NCI-H526 (cell line): Measurements from ENCODE around the gene TBPL2.
A peak's percentile ranks its signal among the peaks of the same experiment; 100 is the strongest.
"Not testable (repeated sequence)": the region's sequence is repeated elsewhere in the genome, so short reads cannot be mapped to it uniquely, and the experiment has no call there.

ENCODE experiments used
- DNase-seq, 2 experiments: peaks; one replicate each; lab custom pipeline; 2025; lab: John Stamatoyannopoulos, UW

TBPL2 gene

GRCh38 chr14:55440385-55440784 lies at the start of gene TBPL2:
TSS of gene TBPL2 (minus strand) at chr14:55440616. CDS start at chr14:55440449, 167 bp downstream.
- DNase-seq = no peak

DNA sequence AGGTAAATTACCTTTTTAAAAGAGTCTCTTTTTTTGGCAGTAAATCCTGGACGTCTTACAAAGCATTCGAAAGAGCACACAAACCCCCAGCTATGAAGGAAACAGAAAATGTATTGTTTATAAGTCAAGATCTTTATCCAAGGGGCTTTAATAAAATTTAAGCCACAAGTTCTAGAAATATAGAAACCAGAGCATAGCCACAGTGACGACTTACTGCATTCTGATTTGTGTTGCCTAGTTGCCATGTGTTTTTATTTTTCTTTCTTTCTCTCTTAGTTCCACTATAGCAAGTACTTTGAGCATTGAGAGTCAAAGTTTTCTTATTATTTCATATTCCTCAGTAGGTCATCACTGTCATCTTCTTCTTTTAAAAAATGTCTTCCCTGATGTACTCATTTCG lies 47.8 kb upstream of the TBPL2 start:
- no peak for DNase-seq

- no peak for DNase-seq
Measured at GRCh38 chr14:55482936-55483605, 42.7 kb upstream of the TBPL2 start.

- DNase-seq = no peak
Measured at GRCh38 chr14:55481769-55482168, 41.4 kb upstream of the TBPL2 start.

GRCh38 chr14:55477680-55478079 lies 37.3 kb upstream of the TBPL2 start:
- no peak for DNase-seq

DNA sequence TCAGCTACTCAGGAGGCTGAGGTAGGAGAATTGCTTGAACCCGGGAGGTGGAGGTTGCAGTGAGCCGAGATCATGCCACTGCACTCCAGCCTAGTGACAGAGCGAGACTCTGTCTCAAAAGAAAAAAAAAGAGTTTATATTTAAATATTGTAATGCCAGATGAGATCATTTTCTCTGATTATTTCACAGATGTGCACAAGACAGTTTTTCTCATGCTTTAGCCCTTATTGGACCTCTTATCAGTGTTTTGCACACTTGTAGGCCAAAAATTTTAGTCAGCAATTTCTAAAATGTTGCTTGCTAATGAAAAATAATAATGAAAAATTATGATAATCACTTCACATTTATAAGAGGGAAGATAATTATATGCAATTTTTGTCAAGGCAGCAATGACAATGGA lies 36.0 kb upstream of the TBPL2 start:
- DNase-seq = not testable (repeated sequence)

DNA sequence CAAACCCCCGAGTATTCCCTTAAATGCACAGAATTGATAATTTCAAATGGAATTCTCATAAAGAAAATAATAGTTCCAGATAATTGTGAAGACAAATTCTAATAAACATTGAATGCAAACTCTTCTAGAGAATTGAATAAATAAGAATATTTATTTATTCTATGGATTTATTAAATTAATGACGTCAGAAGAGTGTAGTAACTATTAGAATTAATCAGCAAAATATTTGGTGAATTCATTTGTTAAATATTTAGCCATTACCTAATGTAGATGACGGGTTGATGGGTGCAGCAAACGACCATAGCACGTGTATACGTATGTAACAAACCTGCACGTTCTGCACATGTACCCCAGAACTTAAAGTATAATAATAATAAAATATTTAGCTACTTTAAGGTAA lies 33.4 kb upstream of the TBPL2 start:
- no peak for DNase-seq

DNA sequence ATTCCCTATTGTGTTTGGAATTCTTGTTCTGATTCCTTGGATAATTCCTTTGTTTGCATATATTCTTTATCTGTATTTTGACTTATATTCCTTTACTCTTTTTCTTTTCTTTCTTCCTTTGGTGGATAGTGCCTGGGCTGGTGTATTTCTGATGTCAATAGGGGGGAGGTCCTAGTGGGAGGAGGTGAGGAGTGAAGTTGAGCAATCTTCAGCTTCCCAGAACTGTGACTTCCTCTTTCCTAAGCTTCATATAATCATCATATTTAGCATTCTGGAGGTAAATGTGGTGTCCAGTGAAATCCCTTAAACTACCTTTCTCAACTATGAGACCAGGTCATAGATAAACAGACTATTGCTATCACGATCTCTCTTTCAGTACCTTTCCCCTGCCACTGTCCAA lies 29.6 kb upstream of the TBPL2 start:
- no peak for DNase-seq

DNA sequence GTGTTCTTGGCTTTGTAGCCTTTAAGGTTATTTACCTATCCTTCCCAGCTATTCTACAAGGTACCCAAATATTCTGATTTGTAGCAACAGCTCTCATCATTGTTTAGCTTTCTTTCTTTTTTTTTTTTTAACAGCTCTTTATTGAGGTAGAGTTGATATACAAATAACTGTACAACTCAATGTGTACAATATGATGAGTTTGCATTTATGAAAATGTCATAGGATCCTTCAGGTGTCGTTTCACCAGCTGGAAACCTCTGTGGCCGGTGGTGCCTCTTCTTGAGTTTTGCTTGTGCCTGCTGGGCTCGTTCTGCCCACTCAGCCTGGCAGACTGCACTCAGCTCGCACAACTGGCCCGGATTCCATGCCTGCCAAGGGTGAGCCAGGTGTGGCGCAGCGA lies 26.9 kb upstream of the TBPL2 start:
- peak; percentile 80 to 84 for DNase-seq

GRCh38 chr14:55458800-55459515 lies 18.5 kb upstream of the TBPL2 start:
- no peak for DNase-seq

DNA sequence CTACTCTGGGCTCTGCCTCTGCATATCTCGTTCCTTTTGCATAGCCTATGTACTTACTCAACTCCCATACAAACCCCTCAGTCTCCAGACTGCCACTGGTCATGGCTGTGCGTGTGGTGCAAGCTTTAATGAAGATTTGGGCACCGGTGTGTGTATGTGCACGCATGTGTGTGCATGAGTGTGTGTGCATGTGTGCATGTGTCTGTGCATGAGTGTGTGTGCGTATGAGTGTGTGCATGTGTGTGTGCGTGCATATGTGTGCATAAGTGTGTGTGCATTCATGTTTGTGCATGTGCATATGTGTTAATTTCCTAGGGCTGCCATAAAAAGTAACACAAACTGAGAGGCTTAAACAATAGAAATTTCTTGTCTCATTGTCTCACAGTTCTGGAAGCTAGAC lies 17.1 kb upstream of the TBPL2 start:
- DNase-seq = no peak

- DNase-seq = not testable (repeated sequence)
Measured at GRCh38 chr14:55456411-55456810, 16.0 kb upstream of the TBPL2 start.

DNA sequence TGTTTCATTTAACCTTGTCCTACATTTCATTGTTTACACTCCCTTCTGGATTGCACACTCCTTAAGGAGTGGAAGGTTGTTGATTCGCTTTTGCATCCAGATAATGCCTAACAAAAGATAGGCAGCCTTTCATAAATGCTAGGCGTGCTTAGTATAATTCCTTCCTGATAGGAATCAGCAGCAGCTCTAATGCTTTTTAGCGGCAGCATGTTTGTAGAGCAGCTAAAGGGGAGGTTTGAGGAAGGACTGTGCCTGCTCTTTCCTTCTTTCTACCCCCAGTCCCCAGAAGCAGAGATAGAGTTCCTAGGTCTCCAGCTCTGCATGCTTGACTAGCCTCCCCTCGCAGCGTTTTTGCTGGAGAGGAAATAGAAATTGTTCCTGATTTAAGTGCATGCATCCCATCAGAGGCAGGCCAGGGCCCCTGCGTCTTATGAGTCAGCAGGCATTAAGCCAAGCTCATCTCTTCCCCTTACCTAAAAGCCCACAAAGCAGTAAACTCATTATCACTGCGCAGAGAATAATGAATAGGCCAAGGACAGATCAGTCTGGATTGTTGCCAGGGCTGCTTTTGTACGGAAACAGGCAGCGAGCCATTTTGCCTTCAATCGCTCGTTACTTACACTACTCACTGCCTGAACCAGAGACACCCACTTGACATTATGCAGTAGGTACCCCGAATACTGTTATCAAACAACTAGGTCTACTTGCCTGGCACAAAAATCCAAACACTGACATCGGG lies 14.0 kb upstream of the TBPL2 start:
- DNase-seq = peak; percentile 7 to 18

- no peak for DNase-seq
Measured at GRCh38 chr14:55451950-55452349, 11.5 kb upstream of the TBPL2 start.

DNA sequence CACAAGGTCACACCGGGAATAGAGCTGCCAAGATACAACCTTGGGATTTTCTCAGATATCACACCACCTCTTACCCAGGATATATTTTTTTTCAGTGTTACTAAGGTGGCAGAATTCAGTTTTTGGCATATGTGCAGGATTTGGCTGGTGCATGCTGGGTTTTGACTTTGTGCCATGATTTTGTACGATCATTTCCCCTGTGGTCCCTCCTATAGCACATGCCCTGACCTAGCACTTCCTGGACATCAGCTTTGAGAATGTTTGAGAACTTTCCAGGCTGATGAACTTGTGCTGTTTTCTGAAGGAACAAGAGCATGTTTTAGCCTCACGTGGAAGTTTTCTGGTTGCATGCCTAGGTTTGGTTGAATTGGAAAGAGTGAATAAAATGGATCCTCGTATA lies 11.0 kb upstream of the TBPL2 start:
- no peak for DNase-seq

DNA sequence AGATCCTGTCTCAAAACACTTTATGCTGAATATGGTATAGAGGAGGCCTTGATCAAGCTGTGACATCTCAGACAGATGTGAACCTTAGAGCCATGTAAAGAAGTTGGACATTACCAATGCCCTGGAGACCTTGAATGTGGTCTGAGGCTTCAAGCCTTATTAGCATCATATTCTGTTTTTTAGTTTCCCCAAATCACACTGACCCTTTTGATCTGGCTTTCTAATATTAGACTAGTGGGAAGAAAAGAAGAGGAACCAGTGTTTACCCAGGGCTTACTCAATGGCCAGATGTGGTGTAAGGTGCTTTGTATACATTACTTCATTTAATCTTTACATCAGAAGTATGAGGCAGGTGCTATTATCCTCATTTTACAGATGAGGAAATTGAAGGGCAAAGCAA lies 10.6 kb upstream of the TBPL2 start:
- no peak for DNase-seq

DNA sequence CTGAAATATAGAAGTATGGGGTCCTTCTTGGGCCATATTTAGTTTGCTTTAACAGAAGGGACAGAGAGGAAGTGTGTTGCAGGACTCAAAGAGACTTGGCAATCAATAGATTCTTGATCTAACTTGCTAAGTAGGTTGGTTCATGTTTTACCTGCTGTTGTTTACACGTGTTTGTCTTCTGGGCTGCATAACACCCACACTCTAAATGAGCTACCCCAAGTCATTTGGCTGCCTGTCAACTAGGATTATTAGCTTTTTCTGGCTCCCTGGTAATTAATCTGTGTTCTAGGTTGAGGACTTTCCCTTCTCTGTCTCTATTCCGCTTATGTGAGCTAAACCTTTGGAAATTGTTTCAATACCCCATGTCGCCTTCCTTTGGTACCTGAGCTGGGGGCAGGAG lies 10.1 kb upstream of the TBPL2 start:
- no peak for DNase-seq

DNA sequence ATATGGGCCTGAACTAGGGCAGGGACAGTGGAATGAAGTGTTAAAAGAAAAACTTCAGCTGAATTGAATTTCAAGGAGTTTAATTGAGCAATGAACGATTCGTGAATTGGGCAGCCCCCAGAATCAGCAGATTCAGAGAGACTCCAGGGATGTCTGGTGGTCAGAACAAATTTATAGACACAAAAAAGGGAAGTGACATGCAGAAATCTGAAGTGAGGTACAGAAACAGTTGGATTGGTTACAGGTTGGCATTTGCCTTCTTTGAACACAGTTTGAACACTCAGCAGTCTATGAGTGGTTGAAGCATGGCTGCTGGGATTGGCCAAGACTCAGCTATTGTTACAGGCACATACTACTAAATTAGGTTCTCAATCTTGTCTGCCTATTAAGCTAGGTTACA lies 9.7 kb upstream of the TBPL2 start:
- DNase-seq = no peak

- no peak for DNase-seq
Measured at GRCh38 chr14:55449116-55449515, 8.7 kb upstream of the TBPL2 start.

- no peak for DNase-seq
Measured at GRCh38 chr14:55448141-55448614, 7.8 kb upstream of the TBPL2 start.

- peak in 1 of 2 experiments; percentile 45 for DNase-seq
Measured at GRCh38 chr14:55446833-55447232, 6.4 kb upstream of the TBPL2 start.

DNA sequence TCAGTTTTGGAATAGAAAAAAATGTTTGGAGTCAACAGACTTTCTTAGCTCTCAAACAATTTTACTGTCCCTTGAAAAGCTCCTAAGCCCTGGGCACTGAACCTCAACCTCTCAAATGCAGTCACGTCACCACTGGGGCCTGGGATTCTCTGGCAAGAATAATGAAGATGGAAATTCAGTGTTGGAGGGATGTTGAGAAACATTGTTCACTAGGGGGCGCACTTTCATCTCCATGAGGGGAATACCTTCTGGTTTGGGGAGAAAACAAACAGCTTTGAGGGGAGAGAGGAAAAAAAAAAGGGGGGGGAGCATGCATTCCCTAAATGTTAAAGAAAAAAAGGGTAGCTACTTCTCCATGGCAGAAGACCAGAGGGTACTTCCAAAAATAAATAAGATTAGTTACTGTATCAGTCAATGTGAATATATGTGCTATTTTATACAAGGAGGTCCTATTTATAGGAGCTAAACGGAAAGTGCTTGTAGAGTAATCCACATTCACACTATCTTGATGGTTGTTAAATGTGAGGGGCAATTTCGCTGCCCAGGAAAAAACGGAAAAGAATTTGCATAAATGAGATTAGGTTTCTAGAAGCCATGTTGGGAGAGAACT lies 5.8 kb upstream of the TBPL2 start:
- peak; percentile 73 to 94 for DNase-seq

DNA sequence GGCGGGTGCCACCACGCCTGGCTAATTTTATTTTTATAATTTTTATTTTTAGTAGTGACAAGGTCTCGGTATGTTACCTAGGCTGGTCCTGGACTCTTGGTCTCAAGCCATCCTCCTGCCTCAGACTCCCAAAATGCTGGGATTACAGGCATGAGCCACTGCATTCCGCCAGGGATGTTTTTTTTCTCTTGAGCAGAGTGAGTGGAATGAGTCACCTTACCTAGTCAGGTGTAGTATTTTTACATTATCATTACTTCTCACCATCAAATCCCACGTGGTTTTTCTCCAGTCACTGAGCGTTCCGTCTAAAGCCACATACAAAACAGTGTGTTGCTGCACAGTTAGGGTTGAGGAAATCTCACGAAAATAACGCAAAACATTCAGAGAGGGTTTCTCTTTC lies 870 bp upstream of the TBPL2 start:
- DNase-seq = no peak
